Measurements from ENCODE around the gene LCN15. TPM values are rescaled to one million over a fixed set of nuclear protein-coding genes. Genes with fewer than 3 reads are reported as not detected.

LCN15 gene
- total RNA-seq, 1 experiment from 2014 or later = not detected

- Mint-ChIP-seq H3K27ac (ENCODE audit: unreplicated experiment) (no peak overlapping the region), H3K4me3 (ENCODE audit: unreplicated experiment) (no peak overlapping the region), H3K27me3 (ENCODE audit: insufficient read depth, unreplicated experiment) (no peaks in the 10 kb centered on the region), H3K4me1 (ENCODE audit: low read depth, unreplicated experiment) (no peaks in the 10 kb centered on the region), H3K36me3 (ENCODE audit: insufficient read depth, unreplicated experiment) (no peaks in the 10 kb centered on the region), H3K9me3 (ENCODE audit: unreplicated experiment) (no peaks in the 10 kb centered on the region)
- Histone ChIP-seq H3K36me3 (ENCODE audit: control insufficient read depth, insufficient read depth, low read length) (no peaks in the 10 kb centered on the region), H3K4me3 (ENCODE audit: low read depth, low read length) (no peak overlapping the region), H3K4me1 (no peaks in the 10 kb centered on the region), H3K9me3 (no peaks in the 10 kb centered on the region), H3K27me3 (replicated peaks; ENCODE audit: control insufficient read depth, insufficient read depth, low read length) (no peaks in the 10 kb centered on the region)
- no peak for TF ChIP-seq CTCF (IDR thresholded peaks at IDR 0.05; ENCODE audit: insufficient read depth in 1 of 2, low read depth in 1 of 2, low read length in 1 of 2, severe bottlenecking in 1 of 2, unreplicated experiment in 1 of 2)
- intact Hi-C loops (cut with micrococcal nuclease; ENCODE audit: unreplicated experiment) = no loop called here
- POLR2A ChIA-PET = no interaction called here
- BruUV-seq (replicated peaks) = no TSS peak
- CTCF ChIA-PET = no interaction called here
- DNase-seq = no peak
These were observed 23.1 kb downstream of the LCN15 start for GRCh38 chr9:136740971-136741882.

- Histone ChIP-seq H3K9me3 (no peaks in the 10 kb centered on the region), H3K36me3 (ENCODE audit: control insufficient read depth, insufficient read depth, low read length) (no peaks in the 10 kb centered on the region), H3K27me3 (replicated peaks; ENCODE audit: control insufficient read depth, insufficient read depth, low read length) (no peaks in the 10 kb centered on the region), H3K4me3 (ENCODE audit: low read depth, low read length) (no peak overlapping the region), H3K4me1 (no peaks in the 10 kb centered on the region)
- no peaks in the 10 kb centered on the region for H3K27me3 Mint-ChIP-seq (ENCODE audit: insufficient read depth, unreplicated experiment)
- BruUV-seq (replicated peaks) = no TSS peak
- no peaks in the 10 kb centered on the region for H3K4me1 Mint-ChIP-seq (ENCODE audit: low read depth, unreplicated experiment)
- CTCF ChIA-PET = no interaction called here
- intact Hi-C loops (cut with micrococcal nuclease; ENCODE audit: unreplicated experiment) = no loop called here
- H3K36me3 Mint-ChIP-seq (ENCODE audit: insufficient read depth, unreplicated experiment) = no peaks in the 10 kb centered on the region
- TF ChIP-seq CTCF (IDR thresholded peaks at IDR 0.05; ENCODE audit: insufficient read depth in 1 of 2, low read depth in 1 of 2, low read length in 1 of 2, severe bottlenecking in 1 of 2, unreplicated experiment in 1 of 2) = no peak
- POLR2A ChIA-PET = no interaction called here
- no peak overlapping the region for H3K4me3 Mint-ChIP-seq (ENCODE audit: unreplicated experiment)
- DNase-seq = no peak
- H3K9me3 Mint-ChIP-seq (ENCODE audit: unreplicated experiment) = no peaks in the 10 kb centered on the region
- no peak overlapping the region for H3K27ac Mint-ChIP-seq (ENCODE audit: unreplicated experiment)
These were observed 23.8 kb downstream of the LCN15 start for GRCh38 chr9:136740491-136740890.

- no peaks in the 10 kb centered on the region for H3K27me3 Mint-ChIP-seq (ENCODE audit: insufficient read depth, unreplicated experiment)
- no peaks in the 10 kb centered on the region for H3K9me3 Mint-ChIP-seq (ENCODE audit: unreplicated experiment)
- no peak for TF ChIP-seq CTCF (IDR thresholded peaks at IDR 0.05; ENCODE audit: insufficient read depth in 1 of 2, low read depth in 1 of 2, low read length in 1 of 2, severe bottlenecking in 1 of 2, unreplicated experiment in 1 of 2)
- Histone ChIP-seq H3K36me3 (ENCODE audit: control insufficient read depth, insufficient read depth, low read length) (no peaks in the 10 kb centered on the region), H3K27me3 (replicated peaks; ENCODE audit: control insufficient read depth, insufficient read depth, low read length) (no peaks in the 10 kb centered on the region), H3K4me3 (ENCODE audit: low read depth, low read length) (no peak overlapping the region), H3K4me1 (no peaks in the 10 kb centered on the region), H3K9me3 (no peaks in the 10 kb centered on the region)
- intact Hi-C loops (cut with micrococcal nuclease; ENCODE audit: unreplicated experiment) = no loop called here
- DNase-seq = no peak
- BruUV-seq (replicated peaks) = no TSS peak
- no peak overlapping the region for H3K4me3 Mint-ChIP-seq (ENCODE audit: unreplicated experiment)
- H3K27ac Mint-ChIP-seq (ENCODE audit: unreplicated experiment) = no peak overlapping the region
- ChIA-PET POLR2A (no interaction called here), CTCF (no interaction called here)
- no peaks in the 10 kb centered on the region for H3K36me3 Mint-ChIP-seq (ENCODE audit: insufficient read depth, unreplicated experiment)
- no peaks in the 10 kb centered on the region for H3K4me1 Mint-ChIP-seq (ENCODE audit: low read depth, unreplicated experiment)
These were observed 24.2 kb downstream of the LCN15 start for GRCh38 chr9:136740069-136740468.

Measured in Caco-2 (cell line).